PC-9 (cell line): ENCODE data around the gene UNC13B.

Experiments
- CTCF ChIP-seq: fragments of 200-600 bp; sonication (generic); conservative IDR thresholded peaks from 2 replicates; pipeline ENCODE4 v1.6.1; 2017; ENCODE audit warnings: mixed run types, antibody characterized with exemption, mild to moderate bottlenecking, moderate library complexity
- EZH2 ChIP-seq: fragments of 200-600 bp; sonication (generic); IDR thresholded peaks from 2 replicates; pipeline ENCODE4 v1.8.0; 2017; ENCODE audit warnings: antibody characterized with exemption, low read depth

GRCh38 chr9:35273591-35273990 is 111.8 kb downstream of the UNC13B start:
- TF ChIP-seq CTCF: no peak
- TF ChIP-seq EZH2: no peak
